ENCODE results near the gene CENPV. TPM values are rescaled to one million over a fixed set of nuclear protein-coding genes. Genes with fewer than 3 reads are reported as not detected.

Gene CENPV
- total and polyA plus RNA-seq, 10 donors = 5.1 to 24.5 (median 10.8) TPM

- Histone ChIP-seq H3K27me3 (replicated peaks in 1 of 7) (no peaks in the 10 kb centered on the region), H3K27ac (no peak overlapping the region), H3K36me3 (no peaks in the 10 kb centered on the region), H3K9me3 (no peaks in the 10 kb centered on the region), H3K4me3 (no peak overlapping the region), H3K4me1 (peaks cover 0 to 8% (median 5%) of the 10 kb centered on the region in 6 donors)
- TF ChIP-seq CTCF (IDR thresholded peaks at IDR 0.05 in 8 of 11, conservative IDR thresholded peaks at IDR 0.05 in 3 of 11) (no peak), POLR2A (IDR thresholded peaks at IDR 0.05) (no peak), POLR2AphosphoS5 (IDR thresholded peaks at IDR 0.05) (no peak)
- DNase-seq = no peak
- intact Hi-C loops (cut with DNase I; ENCODE audit: low total_unique reads) = loop anchor here (10.0 kb wide), 1 partner anchor 50 kb away; the partner anchor contains the start of gene TRPV2
Measured at GRCh38 chr17:16364625-16365024, 11.4 kb upstream of the CENPV start.

GRCh38 chr17:16363749-16364536, 10.7 kb upstream of the CENPV start:
- TF ChIP-seq POLR2A (IDR thresholded peaks at IDR 0.05) = no peak
- no peak for TF ChIP-seq POLR2AphosphoS5 (IDR thresholded peaks at IDR 0.05)
- peak; percentile 69 to 92 (median 87) for TF ChIP-seq CTCF (IDR thresholded peaks at IDR 0.05 in 8 of 11, conservative IDR thresholded peaks at IDR 0.05 in 3 of 11)
- no peaks in the 10 kb centered on the region for H3K27me3 ChIP-seq (replicated peaks in 1 of 7)
- peaks cover 0 to 8% (median 5%) of the 10 kb centered on the region in 6 donors for H3K4me1 ChIP-seq
- 10 to 18% (median 15%) methylated on average over 6 of the region's 6 CpGs for WGBS, 5 donors
- no peaks in the 10 kb centered on the region for H3K36me3 ChIP-seq
- H3K9me3 ChIP-seq = no peaks in the 10 kb centered on the region
- H3K27ac ChIP-seq = no peak overlapping the region
- intact Hi-C loops (cut with DNase I; ENCODE audit: low total_unique reads) = loop anchor here (10.0 kb wide), 1 partner anchor 51 kb away; the partner anchor contains the start of gene TRPV2
- peak; percentile 82 for DNase-seq
- no peak overlapping the region for H3K4me3 ChIP-seq

DNA sequence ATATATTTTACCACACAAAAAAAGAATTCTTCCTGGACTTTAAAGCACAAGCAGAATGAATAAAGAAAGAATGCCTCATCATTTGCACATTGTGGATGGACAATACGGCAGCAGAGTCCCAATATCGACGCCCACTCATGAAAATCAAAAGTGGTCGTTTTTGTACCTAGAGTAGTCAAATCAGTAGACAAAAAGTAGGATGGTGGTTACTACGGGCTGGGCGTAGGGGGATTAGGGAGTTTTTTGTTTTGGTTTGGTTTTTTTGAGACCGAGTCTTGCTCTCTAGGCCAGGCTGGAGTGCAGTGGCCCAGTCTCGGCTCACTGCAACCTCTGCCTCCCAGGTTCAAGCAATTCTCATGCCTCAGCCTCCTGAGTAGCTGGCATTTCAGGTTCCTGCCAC, 8.6 kb upstream of the CENPV start:
- intact Hi-C loops (cut with DNase I; ENCODE audit: low total_unique reads) = loop anchor here (10.0 kb wide), 1 partner anchor 53 kb away; the partner anchor contains the start of gene TRPV2
- H3K4me3 ChIP-seq = no peak overlapping the region

More for the DNA sequence above, 8.6 kb upstream of the CENPV start:
- no peaks in the 10 kb centered on the region for H3K27me3 ChIP-seq (replicated peaks in 1 of 7)
- H3K4me1 ChIP-seq = peaks cover 0 to 8% (median 5%) of the 10 kb centered on the region in 6 donors
- H3K9me3 ChIP-seq = no peaks in the 10 kb centered on the region
- H3K36me3 ChIP-seq = no peaks in the 10 kb centered on the region
- TF ChIP-seq POLR2A (IDR thresholded peaks at IDR 0.05) = no peak
- TF ChIP-seq POLR2AphosphoS5 (IDR thresholded peaks at IDR 0.05) = no peak
- no peak for TF ChIP-seq CTCF (IDR thresholded peaks at IDR 0.05 in 8 of 11, conservative IDR thresholded peaks at IDR 0.05 in 3 of 11)
- no peak overlapping the region for H3K27ac ChIP-seq
- 73 to 85% (median 81%) methylated on average over 8 of the region's 8 CpGs for WGBS, 5 donors
- DNase-seq = peak; percentile 1
